H1 (cell line): ENCODE measurements around the gene SMYD1. TPM values are rescaled to one million over a fixed set of nuclear protein-coding genes. Genes with fewer than 3 reads are reported as not detected.

Experiments
- CTCF ChIA-PET: fragments of 300-600 bp; sonication (Branson Sonifier 250); formaldehyde crosslinking; loops from one replicate; lab custom pipeline; 2021; ENCODE audit not compliant: partially characterized antibody; lab: Charles Lee
- POLR2A ChIA-PET: fragments of 300-600 bp; sonication (Branson Sonifier 250); formaldehyde crosslinking; loops from one replicate; lab custom pipeline; 2021; ENCODE audit warnings: inconsistent platforms; ENCODE audit not compliant: partially characterized antibody; lab: Charles Lee
- DNase-seq, 2 experiments: peaks; one replicate each; pipeline versions ENCODE4 v3.0.0 to v3.0.0-alpha.2; 2010 to 2022; ENCODE audit warnings: low spot score in 2 of 2, low read depth in 1 of 2, mixed read lengths in 1 of 2
- FAIRE-seq: peaks from 2 replicates; lab custom pipeline; 2011; peaks lifted over from hg19 to GRCh38; lab: Jason Lieb, UNC
- H2AFZ ChIP-seq: 2 replicates; pipeline ENCODE4 v1.8.1; 2012; ENCODE audit warnings: low read length, inconsistent platforms
- H2AK5ac ChIP-seq: 2 replicates; pipeline ENCODE4 v1.6.1; 2013; ENCODE audit warnings: low read depth, low read length
- H2BK120ac ChIP-seq: replicated peaks from 2 replicates; pipeline ENCODE3; 2013; ENCODE audit warnings: low read depth, low read length, inconsistent platforms
- H2BK12ac ChIP-seq: 2 replicates; pipeline ENCODE4 v1.6.1; 2013; ENCODE audit warnings: low read depth, low read length
- H2BK15ac ChIP-seq: 2 replicates; pipeline ENCODE4 v1.6.1; 2013; ENCODE audit warnings: low read length
- H2BK20ac ChIP-seq: 2 replicates; pipeline ENCODE4 v1.6.1; 2013; ENCODE audit warnings: low read length
- H2BK5ac ChIP-seq: 2 replicates; pipeline ENCODE4 v1.6.1; 2013; ENCODE audit warnings: low read depth, low read length
- H3K14ac ChIP-seq: 2 replicates; pipeline ENCODE4 v1.6.1; 2013; ENCODE audit warnings: inconsistent platforms; ENCODE audit not compliant: insufficient read length
- H3K18ac ChIP-seq: 2 replicates; pipeline ENCODE4 v1.6.1; 2013; ENCODE audit warnings: low read length; ENCODE audit errors: extremely low read depth
- H3K23ac ChIP-seq: 2 replicates; pipeline ENCODE4 v1.6.1; 2013; ENCODE audit warnings: inconsistent platforms; ENCODE audit not compliant: insufficient read length
- H3K23me2 ChIP-seq: 2 replicates; pipeline ENCODE4 v1.6.1; 2013; ENCODE audit warnings: low read depth, low read length
- H3K27ac ChIP-seq: 2 replicates; pipeline ENCODE4 v1.6.1; 2011; ENCODE audit warnings: low read depth, low read length, inconsistent platforms
- H3K27me3 ChIP-seq, 4 experiments: replicated peaks in 1 of 4; 1 replicate in 1 of 4; 2 replicates in 3 of 4; pipeline versions ENCODE4 v1.6.1 to v1.8.1; 2011 to 2013; ENCODE audit warnings: low read length in 3 of 4, mild to moderate bottlenecking in 3 of 4, inconsistent platforms in 2 of 4, mixed read lengths in 2 of 4, moderate library complexity in 1 of 4; ENCODE audit not compliant: control insufficient read depth in 3 of 4, insufficient read depth in 3 of 4; ENCODE audit errors: extremely low read depth in 1 of 4
- H3K36me3 ChIP-seq, 4 experiments: 2 replicates each; pipeline versions ENCODE4 v1.6.1 to v1.8.1; 2011 to 2013; ENCODE audit warnings: mild to moderate bottlenecking in 4 of 4, low read length in 3 of 4, moderate library complexity in 2 of 4, control low read depth in 1 of 4, inconsistent platforms in 1 of 4; ENCODE audit not compliant: insufficient read depth in 4 of 4, control insufficient read depth in 2 of 4
- H3K4ac ChIP-seq: replicated peaks from 2 replicates; pipeline ENCODE3; 2013; ENCODE audit warnings: low read length, low read depth, mixed read lengths, inconsistent platforms; ENCODE audit not compliant: insufficient read length
- H3K4me1 ChIP-seq, 4 experiments: replicated peaks in 1 of 4; 1 replicate in 1 of 4; 2 replicates in 3 of 4; pipeline versions ENCODE4 v1.6.1 to v1.8.1; 2011 to 2013; ENCODE audit warnings: low read length in 3 of 4, inconsistent platforms in 2 of 4, mixed read lengths in 1 of 4; ENCODE audit not compliant: insufficient read depth in 4 of 4, control insufficient read depth in 3 of 4
- H3K4me2 ChIP-seq, 2 experiments: 2 replicates each; pipeline versions ENCODE4 v1.6.1 to v1.8.1; 2011 to 2013; ENCODE audit warnings: low read depth in 2 of 2, low read length in 2 of 2, control low read depth in 1 of 2, inconsistent platforms in 1 of 2, mild to moderate bottlenecking in 1 of 2; ENCODE audit not compliant: insufficient read depth in 1 of 2
- H3K4me3 ChIP-seq, 4 experiments: fragments of 200-600, 300-600 bp in 1 of 4; sonication (generic), shearing (Covaris generic), sonication (Bioruptor Twin) in 1 of 4; 2 replicates each; pipeline versions ENCODE4 v1.5.1 to v1.8.1; 2011 to 2016; ENCODE audit warnings: low read length in 4 of 4, low read depth in 3 of 4, control low read depth in 2 of 4, inconsistent platforms in 2 of 4, mild to moderate bottlenecking in 2 of 4, mixed read lengths in 1 of 4, moderate library complexity in 1 of 4; ENCODE audit not compliant: insufficient read depth in 2 of 4; ENCODE audit errors: extremely low read depth in 1 of 4
- H3K56ac ChIP-seq: replicated peaks from 2 replicates; pipeline ENCODE3; 2013; ENCODE audit warnings: low read depth, mild to moderate bottlenecking, mixed read lengths, low read length, inconsistent platforms; ENCODE audit not compliant: insufficient read length
- H3K79me1 ChIP-seq: 2 replicates; pipeline ENCODE4 v1.6.1; 2013; ENCODE audit warnings: low read depth, low read length, control low read depth
- H3K79me2 ChIP-seq, 2 experiments: 2 replicates each; pipeline versions ENCODE4 v1.6.1 to v1.8.1; 2012 to 2013; ENCODE audit warnings: low read length in 2 of 2, mild to moderate bottlenecking in 2 of 2, inconsistent platforms in 1 of 2; ENCODE audit not compliant: insufficient read depth in 2 of 2, control insufficient read depth in 1 of 2
- H3K9ac ChIP-seq, 4 experiments: replicated peaks in 1 of 4; 1 replicate in 1 of 4; 2 replicates in 3 of 4; pipeline versions ENCODE4 v1.6.1 to v1.8.1; 2011 to 2013; ENCODE audit warnings: low read depth in 3 of 4, low read length in 3 of 4, control low read depth in 2 of 4, mild to moderate bottlenecking in 2 of 4, moderate library complexity in 2 of 4, inconsistent platforms in 1 of 4; ENCODE audit errors: extremely low read depth in 1 of 4
- H3K9me3 ChIP-seq, 2 experiments: 2 replicates each; pipeline versions ENCODE4 v1.6.1 to v1.8.1; 2012 to 2013; ENCODE audit warnings: mild to moderate bottlenecking in 2 of 2, moderate library complexity in 2 of 2, control low read depth in 1 of 2, inconsistent platforms in 1 of 2, low read depth in 1 of 2, low read length in 1 of 2, mixed read lengths in 1 of 2; ENCODE audit not compliant: insufficient read depth in 2 of 2
- H4K20me1 ChIP-seq, 2 experiments: replicated peaks in 1 of 2; 2 replicates each; pipeline versions ENCODE3 to v1.8.1; 2011 to 2013; ENCODE audit warnings: inconsistent platforms in 2 of 2, low read length in 2 of 2, mild to moderate bottlenecking in 1 of 2; ENCODE audit not compliant: insufficient read depth in 2 of 2, control insufficient read depth in 1 of 2
- H4K5ac ChIP-seq: 2 replicates; pipeline ENCODE4 v1.6.1; 2013; ENCODE audit warnings: low read length, low read depth, mixed read lengths, inconsistent platforms; ENCODE audit not compliant: insufficient read length
- H4K8ac ChIP-seq: 2 replicates; pipeline ENCODE4 v1.8.0; 2013; ENCODE audit warnings: mild to moderate bottlenecking, moderate library complexity, low read length, inconsistent platforms; ENCODE audit not compliant: insufficient read depth; ENCODE audit errors: extremely low read depth
- H4K91ac ChIP-seq: replicated peaks from 2 replicates; pipeline ENCODE3; 2013; ENCODE audit warnings: low read length, mixed read lengths, inconsistent platforms; ENCODE audit not compliant: insufficient read length
- ASH2L ChIP-seq: fragments of 200-600, 300-600 bp; sonication (generic); IDR thresholded peaks from one replicate; pipeline ENCODE4 v1.7.1; 2017; ENCODE audit warnings: low read length
- CTBP2 ChIP-seq: IDR thresholded peaks from 2 replicates; pipeline ENCODE4 v1.7.0; 2011; ENCODE audit warnings: borderline replicate concordance, mild to moderate bottlenecking, moderate library complexity, mixed read lengths, low read length; ENCODE audit not compliant: insufficient read depth, insufficient read length
- EGR1 ChIP-seq: IDR thresholded peaks from 2 replicates; pipeline ENCODE4 v1.6.1; 2011; ENCODE audit warnings: low read depth, low read length, borderline replicate concordance
- EZH2 ChIP-seq: fragments of 200-600 bp; sonication (generic); IDR thresholded peaks from 2 replicates; pipeline ENCODE4 v1.7.1; 2012; ENCODE audit warnings: low read depth, mild to moderate bottlenecking, moderate library complexity, low read length, inconsistent platforms; ENCODE audit not compliant: severe bottlenecking
- POLR2AphosphoS5 ChIP-seq: IDR thresholded peaks from 2 replicates; pipeline ENCODE4 v1.6.1; 2011; ENCODE audit warnings: low read depth, low read length
- SP1 ChIP-seq: IDR thresholded peaks from 2 replicates; pipeline ENCODE4 v1.6.1; 2011; ENCODE audit warnings: low read depth, low read length
- SP2 ChIP-seq: IDR thresholded peaks from 2 replicates; pipeline ENCODE4 v1.6.1; 2012; ENCODE audit warnings: mild to moderate bottlenecking, low read length, inconsistent platforms
- SUZ12 ChIP-seq: fragments of 200-600 bp; sonication (generic); IDR thresholded peaks from 2 replicates; pipeline ENCODE4 v1.6.1; 2012; ENCODE audit warnings: mild to moderate bottlenecking, inconsistent platforms, low read length, moderate library complexity, mixed read lengths
- TAF7 ChIP-seq: optimal IDR thresholded peaks from 2 replicates; pipeline ENCODE3; 2011; ENCODE audit warnings: low read depth, mild to moderate bottlenecking, inconsistent platforms, low read length, moderate library complexity, borderline replicate concordance
- TBP ChIP-seq: IDR thresholded peaks from 2 replicates; pipeline ENCODE4 v1.6.1; 2011; ENCODE audit warnings: low read depth, low read length, improper control_type of control experiment
- WGBS, 2 experiments: shearing (Covaris generic) in 1 of 2; methylation state at CpG; one replicate each; pipeline versions ENCODE4 v1.1.6 to v1.1.7; 2013 to 2015; ENCODE audit warnings: low lambda C conversion rate in 2 of 2, mixed read lengths in 2 of 2, inconsistent platforms in 1 of 2, low coverage in 1 of 2, missing lambda C conversion rate in 1 of 2; ENCODE audit not compliant: insufficient replicate concordance in 2 of 2, insufficient coverage in 1 of 2, insufficient read length in 1 of 2; ENCODE audit errors: extremely low coverage in 1 of 2, missing lambda C conversion rate in 1 of 2; 5-methylcytosine and 5-hydroxymethylcytosine counted together
- polyA plus RNA-seq, 7 experiments: library from polyadenylated mRNA; depleted of rRNA in 3 of 7; stranded (reverse) in 5 of 7; unstranded in 2 of 7; fragments of >200 nt in 5 of 7; fragments of 200-250 nt in 2 of 7; gene quantifications; 1 replicate in 5 of 7; 2 replicates in 1 of 7; 4 replicates in 1 of 7; pipeline versions ENCODE4 v1.2.1 to v1.2.3, GENCODE V29; 2011 to 2013; ENCODE audit warnings: missing spikeins in 2 of 7, mixed read lengths in 2 of 7
- total RNA-seq: library from RNA; stranded (reverse); fragmentation: NEBNext Ultra II Directional; extraction: Animal tissue kit (Norgen Biotek cat#: 25700); gene quantifications from 2 replicates; pipeline ENCODE4 v1.2.1, GENCODE V29; 2021
- TF ChIP-seq, protein P1 (sequence below), 3 experiments: IDR thresholded peaks; 1 replicate in 2 of 3; 2 replicates in 1 of 3; pipeline versions ENCODE4 v1.5.1 to v1.6.1; 2011; ENCODE audit warnings: low read length in 3 of 3, mild to moderate bottlenecking in 3 of 3, inconsistent platforms in 2 of 3, low read depth in 1 of 3, moderate library complexity in 1 of 3; ENCODE audit not compliant: insufficient read depth in 1 of 3; ENCODE audit errors: control extremely low read depth in 1 of 3

Gene SMYD1
- total and polyA plus RNA-seq, 2 of the 8 experiments (the other 6 are each of a cell fraction or from before 2014, with no cell fraction given): 0.06 TPM; not detected in 1

DNA sequence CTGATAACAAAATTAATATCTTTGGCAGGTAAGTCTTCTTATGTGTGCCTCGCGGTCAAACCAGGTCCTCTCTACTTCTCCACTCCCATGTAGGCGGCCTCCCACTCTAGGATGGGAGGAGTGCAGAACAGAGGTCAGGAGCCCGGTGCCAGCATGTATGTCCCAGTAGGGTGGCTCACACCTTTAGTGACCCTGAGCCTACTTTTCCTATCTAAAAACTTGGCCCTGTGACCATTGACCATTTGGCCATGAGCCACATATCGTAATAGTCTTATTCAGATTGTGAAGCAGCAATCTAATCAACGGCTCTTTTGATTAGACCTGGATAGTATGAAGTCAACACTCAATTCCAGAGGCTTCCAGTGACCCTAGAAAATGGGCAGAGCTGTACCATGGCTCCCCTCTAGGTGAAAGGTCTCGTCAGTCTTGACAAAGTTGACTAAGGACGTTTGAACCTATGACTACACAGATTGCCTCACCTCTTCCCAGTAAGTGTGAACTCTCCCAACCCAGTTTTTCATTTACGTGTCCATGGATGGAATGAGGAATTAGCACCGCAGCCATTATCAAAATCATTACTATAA, 77.4 kb downstream of the SMYD1 start:
- H2AFZ ChIP-seq: no peak overlapping the region
- H4K91ac ChIP-seq: no peak overlapping the region
- H3K79me1 ChIP-seq: no peaks in the 10 kb centered on the region
- H4K8ac ChIP-seq: no peak overlapping the region
- no peaks in the 10 kb centered on the region for H3K27me3 ChIP-seq
- no peak overlapping the region for H3K9ac ChIP-seq
- H3K4me1 ChIP-seq: no peaks in the 10 kb centered on the region
- no peak overlapping the region for H3K23ac ChIP-seq
- no peak overlapping the region for H3K56ac ChIP-seq
- no peak overlapping the region for H2AK5ac ChIP-seq
- H4K5ac ChIP-seq: no peak overlapping the region
- FAIRE-seq (no peak), DNase-seq (no peak)
- no peak overlapping the region for H3K4me2 ChIP-seq
- H2BK15ac ChIP-seq: no peak overlapping the region
- no peaks in the 10 kb centered on the region; a peak in 1 of 8 replicates for H3K36me3 ChIP-seq
- H2BK20ac ChIP-seq: no peak overlapping the region
- no peaks in the 10 kb centered on the region for H3K79me2 ChIP-seq
- no peak overlapping the region for H3K14ac ChIP-seq
- ChIA-PET CTCF (interaction anchor here (1.5 to 2.7 kb wide), 2 partner anchors 85 to 143 kb away, joined by 4 to 17 read pairs; no protein-coding TSS in a partner anchor), POLR2A (interaction anchor here (0.9 to 1.5 kb wide), 2 partner anchors 11 to 15 kb away, joined by 3 read pairs; no protein-coding TSS in a partner anchor)
- no peak overlapping the region for H3K27ac ChIP-seq
- no peak overlapping the region for H2BK120ac ChIP-seq
- H3K4me3 ChIP-seq: no peak overlapping the region
- H2BK12ac ChIP-seq: no peak overlapping the region
- no peaks in the 10 kb centered on the region for H3K23me2 ChIP-seq
- no peaks in the 10 kb centered on the region for H4K20me1 ChIP-seq
- no peak overlapping the region for H3K18ac ChIP-seq
- WGBS, 2 experiments: 90% methylated on average over 10 of the region's 10 CpGs; no CpG with 5 or more reads in 1 of the 2 experiments
- H3K9me3 ChIP-seq: no peaks in the 10 kb centered on the region
- no peak overlapping the region for H3K4ac ChIP-seq
- no peak overlapping the region for H2BK5ac ChIP-seq
- TF ChIP-seq SP1 (no peak), TAF7 (no peak), EGR1 (no peak), SUZ12 (no peak), TBP (no peak), SP2 (no peak), EZH2 (no peak), ASH2L (no peak), CTBP2 (no peak), POLR2AphosphoS5 (no peak)
- TF ChIP-seq, protein P1, sequence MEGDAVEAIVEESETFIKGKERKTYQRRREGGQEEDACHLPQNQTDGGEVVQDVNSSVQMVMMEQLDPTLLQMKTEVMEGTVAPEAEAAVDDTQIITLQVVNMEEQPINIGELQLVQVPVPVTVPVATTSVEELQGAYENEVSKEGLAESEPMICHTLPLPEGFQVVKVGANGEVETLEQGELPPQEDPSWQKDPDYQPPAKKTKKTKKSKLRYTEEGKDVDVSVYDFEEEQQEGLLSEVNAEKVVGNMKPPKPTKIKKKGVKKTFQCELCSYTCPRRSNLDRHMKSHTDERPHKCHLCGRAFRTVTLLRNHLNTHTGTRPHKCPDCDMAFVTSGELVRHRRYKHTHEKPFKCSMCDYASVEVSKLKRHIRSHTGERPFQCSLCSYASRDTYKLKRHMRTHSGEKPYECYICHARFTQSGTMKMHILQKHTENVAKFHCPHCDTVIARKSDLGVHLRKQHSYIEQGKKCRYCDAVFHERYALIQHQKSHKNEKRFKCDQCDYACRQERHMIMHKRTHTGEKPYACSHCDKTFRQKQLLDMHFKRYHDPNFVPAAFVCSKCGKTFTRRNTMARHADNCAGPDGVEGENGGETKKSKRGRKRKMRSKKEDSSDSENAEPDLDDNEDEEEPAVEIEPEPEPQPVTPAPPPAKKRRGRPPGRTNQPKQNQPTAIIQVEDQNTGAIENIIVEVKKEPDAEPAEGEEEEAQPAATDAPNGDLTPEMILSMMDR (IDR thresholded peaks at IDR 0.05; ENCODE audit: control extremely low read depth in 1 of 3, insufficient read depth in 1 of 3, low read depth in 1 of 3, low read length in 3 of 3): no peak
